Mammary epithelial cell (primary cell): Measurements from ENCODE around the gene UBL7.

Experiments used
- EZH2 ChIP-seq: IDR thresholded peaks from 2 replicates; pipeline ENCODE4 v1.6.1; 2012; ENCODE audit warnings: low read length, inconsistent platforms, borderline replicate concordance
- TF ChIP-seq, protein P1 (sequence below), 2 donors: IDR thresholded peaks in 1 of 2; conservative IDR thresholded peaks in 1 of 2; 2 replicates each; pipeline ENCODE4 v1.5.1; 2011 to 2012; ENCODE audit warnings: inconsistent platforms in 2 of 2, low read length in 2 of 2, mild to moderate bottlenecking in 2 of 2, control low read depth in 1 of 2, low read depth in 1 of 2; ENCODE audit not compliant: insufficient read depth in 1 of 2; ENCODE audit errors: extremely low read depth in 1 of 2

DNA sequence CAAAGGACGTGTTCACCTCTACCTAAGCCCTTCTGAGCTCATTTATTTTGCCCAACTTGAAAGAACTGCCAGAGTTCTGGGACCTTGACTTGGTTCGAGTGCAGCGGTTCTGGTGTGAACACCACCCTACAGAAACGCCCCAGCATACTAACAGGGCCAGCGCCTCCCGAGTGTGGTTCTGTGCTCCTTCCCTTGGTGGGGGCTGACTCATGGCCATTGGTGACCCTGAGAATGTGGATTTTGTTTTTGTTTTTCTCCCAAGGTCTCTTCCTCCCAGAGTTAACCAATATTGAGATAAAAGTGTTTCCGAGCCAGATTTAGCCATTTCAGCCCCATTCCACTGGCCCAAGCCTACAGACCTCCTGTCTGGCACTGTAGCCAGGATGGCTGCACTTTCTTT lies 55.1 kb downstream of the UBL7 start:
- TF ChIP-seq, protein P1, sequence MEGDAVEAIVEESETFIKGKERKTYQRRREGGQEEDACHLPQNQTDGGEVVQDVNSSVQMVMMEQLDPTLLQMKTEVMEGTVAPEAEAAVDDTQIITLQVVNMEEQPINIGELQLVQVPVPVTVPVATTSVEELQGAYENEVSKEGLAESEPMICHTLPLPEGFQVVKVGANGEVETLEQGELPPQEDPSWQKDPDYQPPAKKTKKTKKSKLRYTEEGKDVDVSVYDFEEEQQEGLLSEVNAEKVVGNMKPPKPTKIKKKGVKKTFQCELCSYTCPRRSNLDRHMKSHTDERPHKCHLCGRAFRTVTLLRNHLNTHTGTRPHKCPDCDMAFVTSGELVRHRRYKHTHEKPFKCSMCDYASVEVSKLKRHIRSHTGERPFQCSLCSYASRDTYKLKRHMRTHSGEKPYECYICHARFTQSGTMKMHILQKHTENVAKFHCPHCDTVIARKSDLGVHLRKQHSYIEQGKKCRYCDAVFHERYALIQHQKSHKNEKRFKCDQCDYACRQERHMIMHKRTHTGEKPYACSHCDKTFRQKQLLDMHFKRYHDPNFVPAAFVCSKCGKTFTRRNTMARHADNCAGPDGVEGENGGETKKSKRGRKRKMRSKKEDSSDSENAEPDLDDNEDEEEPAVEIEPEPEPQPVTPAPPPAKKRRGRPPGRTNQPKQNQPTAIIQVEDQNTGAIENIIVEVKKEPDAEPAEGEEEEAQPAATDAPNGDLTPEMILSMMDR (conservative IDR thresholded peaks at IDR 0.05 in 1 of 2, IDR thresholded peaks at IDR 0.05 in 1 of 2; ENCODE audit: extremely low read depth in 1 of 2, insufficient read depth in 1 of 2, low read depth in 1 of 2, low read length in 2 of 2): no peak
- no peak for TF ChIP-seq EZH2
